Keratinocyte (primary cell): Measurements from ENCODE around the gene DCXR. TPM values are rescaled to one million over a fixed set of nuclear protein-coding genes. Genes with fewer than 3 reads are reported as not detected.

ENCODE experiments used
- DNase-seq: peaks from one replicate; pipeline ENCODE4 v3.0.0-alpha.2; 2011; ENCODE audit warnings: low read depth, missing footprints, low spot score
- FAIRE-seq: peaks from 2 replicates; lab custom pipeline; 2011; peaks lifted over from hg19 to GRCh38; lab: Jason Lieb, UNC
- H2AFZ ChIP-seq: 2 replicates; pipeline ENCODE4 v1.6.0; 2012; ENCODE audit warnings: low read length, control low read depth, inconsistent platforms; ENCODE audit not compliant: control insufficient read depth
- H3K27ac ChIP-seq: 2 replicates; pipeline ENCODE4 v1.5.1; 2011; ENCODE audit warnings: low read length; ENCODE audit not compliant: control insufficient read depth, insufficient read depth
- H3K27me3 ChIP-seq: 3 replicates; pipeline ENCODE4 v1.6.0; 2011; ENCODE audit warnings: low read length; ENCODE audit not compliant: control insufficient read depth, insufficient read depth; ENCODE audit errors: extremely low read depth
- H3K36me3 ChIP-seq, 2 experiments: 2 replicates in 1 of 2; 3 replicates in 1 of 2; pipeline ENCODE4 v1.5.1; 2011; ENCODE audit warnings: low read length in 2 of 2, mild to moderate bottlenecking in 1 of 2; ENCODE audit not compliant: control insufficient read depth in 2 of 2, insufficient read depth in 2 of 2; ENCODE audit errors: extremely low read depth in 1 of 2
- H3K4me1 ChIP-seq: 3 replicates; pipeline ENCODE4 v1.5.1; 2011; ENCODE audit warnings: low read length; ENCODE audit not compliant: control insufficient read depth, insufficient read depth; ENCODE audit errors: extremely low read depth
- H3K4me2 ChIP-seq: 3 replicates; pipeline ENCODE4 v1.6.0; 2011; ENCODE audit warnings: low read depth, low read length; ENCODE audit not compliant: control insufficient read depth, insufficient read depth; ENCODE audit errors: extremely low read depth
- H3K4me3 ChIP-seq, 3 experiments: fragments of 200-600 bp in 1 of 3; sonication (generic) in 1 of 3; 2 replicates in 2 of 3; 3 replicates in 1 of 3; pipeline ENCODE4 v1.5.1; 2011 to 2016; ENCODE audit warnings: low read length in 3 of 3, mild to moderate bottlenecking in 3 of 3, control low read depth in 2 of 3, inconsistent platforms in 1 of 3, low read depth in 1 of 3, mixed read lengths in 1 of 3, mixed run types in 1 of 3, moderate library complexity in 1 of 3; ENCODE audit not compliant: control insufficient read depth in 2 of 3, insufficient read depth in 2 of 3; ENCODE audit errors: extremely low read depth in 1 of 3
- H3K79me2 ChIP-seq: 2 replicates; pipeline ENCODE4 v1.6.0; 2012; ENCODE audit warnings: low read length; ENCODE audit not compliant: control insufficient read depth, insufficient read depth
- H3K9ac ChIP-seq: 3 replicates; pipeline ENCODE4 v1.6.0; 2011; ENCODE audit warnings: low read length; ENCODE audit not compliant: control insufficient read depth, insufficient read depth; ENCODE audit errors: extremely low read depth
- H3K9me1 ChIP-seq: 3 replicates; pipeline ENCODE4 v1.6.0; 2011; ENCODE audit warnings: low read length; ENCODE audit not compliant: control insufficient read depth, insufficient read depth; ENCODE audit errors: extremely low read depth
- H3K9me3 ChIP-seq: 2 replicates; pipeline ENCODE4 v1.5.1; 2012; ENCODE audit warnings: low read depth, low read length; ENCODE audit not compliant: control insufficient read depth
- H4K20me1 ChIP-seq: 3 replicates; pipeline ENCODE4 v1.6.0; 2011; ENCODE audit warnings: low read length; ENCODE audit not compliant: control insufficient read depth, insufficient read depth; ENCODE audit errors: extremely low read depth
- EZH2 ChIP-seq: IDR thresholded peaks from one replicate; pipeline ENCODE4 v1.6.1; 2012; ENCODE audit warnings: inconsistent platforms, mild to moderate bottlenecking, low read length, moderate library complexity
- dilution Hi-C: fragments of 300-500 bp; cut with MboI; formaldehyde crosslinking; loops from one replicate; pipeline ENCODE4 v1.7.0; 2020; ENCODE audit warnings: low sequenced_read_pairs; ENCODE audit not compliant: extremely low pct_ligation_motif_present
- polyA plus RNA-seq, 5 experiments: library from polyadenylated mRNA; depleted of rRNA in 3 of 5; stranded (reverse) in 3 of 5; stranded (forward) in 1 of 5; unstranded in 1 of 5; fragments of >200 nt; gene quantifications; 1 replicate in 1 of 5; 2 replicates in 3 of 5; 3 replicates in 1 of 5; pipeline versions ENCODE4 v1.2.1 to v1.2.3, GENCODE V29; 2011 to 2012; ENCODE audit warnings: missing spikeins in 2 of 5, low read depth in 1 of 5, low replicate concordance in 1 of 5
- TF ChIP-seq, protein P1 (sequence below), 3 experiments: IDR thresholded peaks in 1 of 3; conservative IDR thresholded peaks in 1 of 3; optimal IDR thresholded peaks in 1 of 3; 2 replicates in 2 of 3; 3 replicates in 1 of 3; pipeline versions ENCODE3 to v1.5.1; 2011; ENCODE audit warnings: low read length in 3 of 3, mild to moderate bottlenecking in 3 of 3, moderate library complexity in 2 of 3, control low read depth in 1 of 3, inconsistent platforms in 1 of 3; ENCODE audit not compliant: insufficient read depth in 2 of 3; ENCODE audit errors: extremely low read depth in 1 of 3

DCXR gene
- polyA plus RNA-seq, 1 donor (not counting 4 experiments of a cell fraction or from before 2014, with no cell fraction given) = 45.4 TPM

DNA sequence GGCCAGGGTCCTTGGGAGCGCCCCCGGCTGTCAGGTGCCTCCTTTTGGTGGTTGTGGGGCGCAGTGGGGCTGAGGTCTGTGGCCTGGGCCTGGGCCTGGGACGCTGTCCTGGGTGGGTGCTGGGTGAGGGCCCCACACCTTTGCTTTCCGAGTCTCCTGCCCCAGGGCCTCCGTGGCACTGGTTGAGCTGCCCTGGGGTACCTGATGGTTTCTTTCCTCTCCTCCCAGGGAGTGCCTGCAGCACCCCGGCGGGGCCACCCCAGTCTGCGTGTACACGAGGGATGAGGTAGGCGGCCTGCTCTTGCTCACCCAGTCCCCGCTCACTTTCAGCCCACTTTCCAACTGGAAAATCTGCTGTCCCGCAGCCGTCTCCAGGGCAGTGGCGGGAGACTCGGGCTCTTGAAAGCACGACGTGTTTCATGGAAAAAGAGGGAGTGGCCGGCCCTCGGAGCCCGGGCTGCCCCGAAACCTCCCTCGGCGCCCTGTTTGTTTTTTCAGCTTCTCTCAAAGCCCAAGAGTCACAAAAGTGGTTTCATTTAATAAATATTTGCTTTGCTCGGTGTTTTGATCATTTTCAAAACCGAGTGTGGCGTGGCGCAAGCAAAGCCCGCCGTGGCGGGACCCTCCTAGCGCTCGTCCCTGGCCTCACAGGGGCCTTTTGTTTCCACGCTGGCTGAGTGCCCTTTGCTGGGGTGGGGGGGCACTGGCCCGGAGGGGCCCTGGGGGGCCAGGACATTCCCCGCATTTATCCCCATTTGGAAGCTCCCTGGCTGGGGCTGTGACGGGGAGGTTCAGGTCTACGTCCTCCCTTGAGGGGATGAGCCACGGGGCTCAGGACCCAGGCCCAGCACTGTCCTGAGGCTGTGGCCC lies 42.7 kb downstream of the DCXR start:
- Histone ChIP-seq H3K9me3 (no peaks in the 10 kb centered on the region), H3K4me1 (peaks cover 14% of the 10 kb centered on the region), H3K36me3 (no peaks in the 10 kb centered on the region), H3K9me1 (no peaks in the 10 kb centered on the region), H3K4me3 (no peak overlapping the region), H3K9ac (no peak overlapping the region), H3K79me2 (no peaks in the 10 kb centered on the region), H4K20me1 (no peaks in the 10 kb centered on the region), H3K4me2 (no peak overlapping the region), H2AFZ (no peak overlapping the region), H3K27me3 (no peaks in the 10 kb centered on the region), H3K27ac (no peak overlapping the region)
- TF ChIP-seq, protein P1, sequence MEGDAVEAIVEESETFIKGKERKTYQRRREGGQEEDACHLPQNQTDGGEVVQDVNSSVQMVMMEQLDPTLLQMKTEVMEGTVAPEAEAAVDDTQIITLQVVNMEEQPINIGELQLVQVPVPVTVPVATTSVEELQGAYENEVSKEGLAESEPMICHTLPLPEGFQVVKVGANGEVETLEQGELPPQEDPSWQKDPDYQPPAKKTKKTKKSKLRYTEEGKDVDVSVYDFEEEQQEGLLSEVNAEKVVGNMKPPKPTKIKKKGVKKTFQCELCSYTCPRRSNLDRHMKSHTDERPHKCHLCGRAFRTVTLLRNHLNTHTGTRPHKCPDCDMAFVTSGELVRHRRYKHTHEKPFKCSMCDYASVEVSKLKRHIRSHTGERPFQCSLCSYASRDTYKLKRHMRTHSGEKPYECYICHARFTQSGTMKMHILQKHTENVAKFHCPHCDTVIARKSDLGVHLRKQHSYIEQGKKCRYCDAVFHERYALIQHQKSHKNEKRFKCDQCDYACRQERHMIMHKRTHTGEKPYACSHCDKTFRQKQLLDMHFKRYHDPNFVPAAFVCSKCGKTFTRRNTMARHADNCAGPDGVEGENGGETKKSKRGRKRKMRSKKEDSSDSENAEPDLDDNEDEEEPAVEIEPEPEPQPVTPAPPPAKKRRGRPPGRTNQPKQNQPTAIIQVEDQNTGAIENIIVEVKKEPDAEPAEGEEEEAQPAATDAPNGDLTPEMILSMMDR (optimal IDR thresholded peaks at IDR 0.05 in 1 of 3, IDR thresholded peaks at IDR 0.05 in 1 of 3, conservative IDR thresholded peaks at IDR 0.05 in 1 of 3; ENCODE audit: extremely low read depth in 1 of 3, insufficient read depth in 2 of 3, low read length in 3 of 3) = no peak
- no peak for TF ChIP-seq EZH2
- dilution Hi-C loops = no loop called here
- no peak for FAIRE-seq
- DNase-seq = no peak

DNA sequence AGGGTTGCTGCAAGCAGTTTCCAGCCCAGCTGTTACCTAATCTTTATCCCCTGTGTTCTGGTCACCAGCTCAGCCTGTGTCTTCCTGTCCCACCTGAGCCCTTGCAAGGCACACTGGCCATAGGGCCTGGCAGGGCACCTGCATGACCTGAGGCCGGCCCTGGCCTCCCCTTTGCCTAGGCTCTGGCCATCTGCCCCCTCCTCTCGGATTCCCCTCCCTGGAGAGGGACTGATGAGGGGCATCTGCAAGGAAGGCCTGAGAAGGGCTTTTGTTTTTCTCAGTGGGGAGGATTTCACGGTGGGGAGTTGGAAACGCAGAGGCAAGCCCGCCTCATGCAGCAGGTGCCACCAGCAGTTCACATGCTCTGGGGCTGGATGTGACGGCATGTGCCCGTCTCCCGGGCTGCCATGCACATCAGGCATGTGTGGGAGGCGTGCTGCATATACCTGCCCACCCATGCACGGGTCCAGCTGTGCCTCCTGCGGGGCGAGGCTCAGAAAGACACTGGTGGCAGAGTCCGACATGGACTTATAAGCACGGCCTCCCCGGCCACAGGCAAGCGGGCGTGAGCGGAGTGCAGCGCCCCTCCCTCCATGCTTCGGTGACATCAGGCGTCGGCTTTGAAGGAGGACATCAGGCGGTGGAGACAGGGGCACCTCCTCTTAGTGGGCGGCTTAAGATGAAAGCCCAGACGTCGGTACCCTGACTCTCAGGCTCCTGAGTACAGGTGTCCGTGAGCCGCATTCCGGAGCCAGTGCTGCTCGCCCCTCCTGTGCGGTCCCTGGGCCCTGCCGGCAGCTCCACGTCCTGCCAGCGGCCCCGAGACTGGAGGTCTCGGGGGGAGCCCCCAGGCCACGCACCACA lies 43.5 kb downstream of the DCXR start:
- DNase-seq (no peak), FAIRE-seq (no peak)
- Histone ChIP-seq H3K4me3 (no peak overlapping the region), H2AFZ (no peak overlapping the region), H3K9me1 (no peaks in the 10 kb centered on the region), H3K27ac (no peak overlapping the region), H3K9ac (no peak overlapping the region), H3K79me2 (no peaks in the 10 kb centered on the region), H4K20me1 (no peaks in the 10 kb centered on the region), H3K27me3 (no peaks in the 10 kb centered on the region), H3K36me3 (no peaks in the 10 kb centered on the region), H3K9me3 (no peaks in the 10 kb centered on the region), H3K4me2 (no peak overlapping the region), H3K4me1 (peaks cover 14% of the 10 kb centered on the region)
- dilution Hi-C loops = no loop called here
- TF ChIP-seq EZH2 = no peak
- TF ChIP-seq, protein P1 (optimal IDR thresholded peaks at IDR 0.05 in 1 of 3, IDR thresholded peaks at IDR 0.05 in 1 of 3, conservative IDR thresholded peaks at IDR 0.05 in 1 of 3; ENCODE audit: extremely low read depth in 1 of 3, insufficient read depth in 2 of 3, low read length in 3 of 3) = no peak
